ENCODE measurements around the gene TGIF1. TPM values are rescaled to one million over a fixed set of nuclear protein-coding genes. Genes with fewer than 3 reads are reported as not detected.

The TGIF1 gene
- total RNA-seq, 2 donors from 2014 or later: 12.5 to 24.5 TPM

- peaks cover 0 to 2% of the 10 kb centered on the region in 2 donors for H3K27me3 Mint-ChIP-seq
- H3K27ac Mint-ChIP-seq: peak overlapping the region; percentile 99
- no peaks in the 10 kb centered on the region for H3K9me3 Mint-ChIP-seq
- DNase-seq (ENCODE audit: low spot score) (no peak), ATAC-seq (no peak)
- no peaks in the 10 kb centered on the region for H3K36me3 Mint-ChIP-seq
- H3K4me1 Mint-ChIP-seq (ENCODE audit: low read depth in 2 of 2): peaks cover 14 to 22% of the 10 kb centered on the region in 2 donors
- H3K4me3 Mint-ChIP-seq: peak overlapping the region; percentile 97
Measured at GRCh38 chr18:3447068-3447894, 2.7 kb upstream of the TGIF1 start.

GRCh38 chr18:3447895-3448837 is 1.8 kb upstream of the TGIF1 start:
- peak overlapping the region; percentile 97 for H3K4me3 Mint-ChIP-seq
- peak overlapping the region; percentile 99 for H3K27ac Mint-ChIP-seq
- H3K36me3 Mint-ChIP-seq: no peaks in the 10 kb centered on the region
- DNase-seq (ENCODE audit: low spot score): peak; percentile 88
- peak; percentile 75 to 81 for ATAC-seq
- H3K4me1 Mint-ChIP-seq (ENCODE audit: low read depth in 2 of 2): peaks cover 22 to 31% of the 10 kb centered on the region in 2 donors
- H3K9me3 Mint-ChIP-seq: no peaks in the 10 kb centered on the region
- H3K27me3 Mint-ChIP-seq: no peaks in the 10 kb centered on the region

- peak overlapping the region; percentile 97 for H3K4me3 Mint-ChIP-seq
- no peaks in the 10 kb centered on the region for H3K36me3 Mint-ChIP-seq
- peak; percentile 75 to 84 for ATAC-seq
- H3K4me1 Mint-ChIP-seq (ENCODE audit: low read depth in 2 of 2): peaks cover 28 to 36% of the 10 kb centered on the region in 2 donors
- no peaks in the 10 kb centered on the region for H3K27me3 Mint-ChIP-seq
- peak overlapping the region; percentile 99 for H3K27ac Mint-ChIP-seq
- no peaks in the 10 kb centered on the region for H3K9me3 Mint-ChIP-seq
- peak; percentile 92 for DNase-seq (ENCODE audit: low spot score)
Measured at GRCh38 chr18:3448838-3449511, 997 bp upstream of the TGIF1 start.

- Mint-ChIP-seq H3K36me3 (no peaks in the 10 kb centered on the region), H3K4me1 (ENCODE audit: low read depth in 2 of 2) (peaks cover 30 to 37% of the 10 kb centered on the region in 2 donors), H3K27me3 (no peaks in the 10 kb centered on the region), H3K4me3 (peak overlapping the region; percentile 97), H3K27ac (peak overlapping the region; percentile 99), H3K9me3 (no peaks in the 10 kb centered on the region)
- no peak for DNase-seq (ENCODE audit: low spot score)
- ATAC-seq: peak; percentile 0 to 7
Measured at GRCh38 chr18:3449512-3450011, 410 bp upstream of the TGIF1 start.

- Mint-ChIP-seq H3K27me3 (no peaks in the 10 kb centered on the region), H3K27ac (peak overlapping the region; percentile 99), H3K9me3 (no peaks in the 10 kb centered on the region), H3K4me3 (peak overlapping the region; percentile 97), H3K4me1 (ENCODE audit: low read depth in 2 of 2) (peaks cover 30 to 40% of the 10 kb centered on the region in 2 donors), H3K36me3 (no peaks in the 10 kb centered on the region)
- DNase-seq (ENCODE audit: low spot score): no peak
- no peak for ATAC-seq
Measured at GRCh38 chr18:3450799-3451182, 819 bp downstream of the TGIF1 start.

GRCh38 chr18:3451183-3451988 is 1.4 kb downstream of the TGIF1 start:
- peak; percentile 90 for DNase-seq (ENCODE audit: low spot score)
- H3K4me1 Mint-ChIP-seq (ENCODE audit: low read depth in 2 of 2): peaks cover 30 to 40% of the 10 kb centered on the region in 2 donors
- H3K4me3 Mint-ChIP-seq: peak overlapping the region; percentile 97
- H3K9me3 Mint-ChIP-seq: no peaks in the 10 kb centered on the region
- H3K27me3 Mint-ChIP-seq: no peaks in the 10 kb centered on the region
- H3K36me3 Mint-ChIP-seq: no peaks in the 10 kb centered on the region
- ATAC-seq: no peak
- H3K27ac Mint-ChIP-seq: peak overlapping the region; percentile 99

- peaks cover 25 to 37% of the 10 kb centered on the region in 2 donors for H3K4me1 Mint-ChIP-seq (ENCODE audit: low read depth in 2 of 2)
- no peak for DNase-seq (ENCODE audit: low spot score)
- no peak for ATAC-seq
- no peaks in the 10 kb centered on the region for H3K9me3 Mint-ChIP-seq
- peak overlapping the region; percentile 97 for H3K4me3 Mint-ChIP-seq
- peak overlapping the region; percentile 99 for H3K27ac Mint-ChIP-seq
- H3K27me3 Mint-ChIP-seq: no peaks in the 10 kb centered on the region
- no peaks in the 10 kb centered on the region for H3K36me3 Mint-ChIP-seq
Measured at GRCh38 chr18:3451989-3452749, 2.2 kb downstream of the TGIF1 start.

GRCh38 chr18:3452750-3453539 is 3.0 kb downstream of the TGIF1 start:
- DNase-seq (ENCODE audit: low spot score) (no peak), ATAC-seq (no peak)
- Mint-ChIP-seq H3K9me3 (no peaks in the 10 kb centered on the region), H3K27ac (peak overlapping the region; percentile 99), H3K4me1 (ENCODE audit: low read depth in 2 of 2) (peaks cover 29 to 35% of the 10 kb centered on the region in 2 donors), H3K4me3 (peak overlapping the region; percentile 97), H3K27me3 (no peaks in the 10 kb centered on the region), H3K36me3 (peaks cover 5% of the 10 kb centered on the region)

- H3K27me3 Mint-ChIP-seq: no peaks in the 10 kb centered on the region
- peaks cover 34% of the 10 kb centered on the region in 2 donors for H3K4me1 Mint-ChIP-seq (ENCODE audit: low read depth in 2 of 2)
- H3K36me3 Mint-ChIP-seq: peaks cover 12% of the 10 kb centered on the region
- peak overlapping the region; percentile 99 for H3K27ac Mint-ChIP-seq
- ATAC-seq (no peak), DNase-seq (ENCODE audit: low spot score) (no peak)
- H3K4me3 Mint-ChIP-seq: peak overlapping the region; percentile 97
- no peaks in the 10 kb centered on the region for H3K9me3 Mint-ChIP-seq
Measured at GRCh38 chr18:3453540-3454364, 3.8 kb downstream of the TGIF1 start.

- Mint-ChIP-seq H3K4me1 (ENCODE audit: low read depth in 2 of 2) (peaks cover 37 to 38% of the 10 kb centered on the region in 2 donors), H3K27me3 (no peaks in the 10 kb centered on the region), H3K9me3 (no peaks in the 10 kb centered on the region), H3K4me3 (peak overlapping the region; percentile 97), H3K36me3 (peaks cover 13% of the 10 kb centered on the region), H3K27ac (peak overlapping the region; percentile 99)
- no peak for ATAC-seq
- no peak for DNase-seq (ENCODE audit: low spot score)
Measured at GRCh38 chr18:3454365-3455089, 4.6 kb downstream of the TGIF1 start.

Measured in natural killer cell treated with Interleukin-12 subunit alpha and Interleukin-12 subunit beta and Interleukin-15 and Interleukin-18, amount 100 ng/mL, for 72 hours (primary cell).